B cell (primary cell): ENCODE measurements around the gene CDK12.

Experiments used
- EZH2 ChIP-seq: IDR thresholded peaks from 2 replicates; pipeline ENCODE4 v1.6.1; 2012; ENCODE audit warnings: borderline replicate concordance, low read depth, mild to moderate bottlenecking, moderate library complexity, low read length; ENCODE audit not compliant: insufficient read depth, poor library complexity, severe bottlenecking
- TF ChIP-seq, protein P1 (sequence below): fragments of 200-600 bp; IDR thresholded peaks from one replicate; pipeline ENCODE4 v1.8.0; 2022; ENCODE audit warnings: antibody characterized with exemption, mild to moderate bottlenecking

DNA sequence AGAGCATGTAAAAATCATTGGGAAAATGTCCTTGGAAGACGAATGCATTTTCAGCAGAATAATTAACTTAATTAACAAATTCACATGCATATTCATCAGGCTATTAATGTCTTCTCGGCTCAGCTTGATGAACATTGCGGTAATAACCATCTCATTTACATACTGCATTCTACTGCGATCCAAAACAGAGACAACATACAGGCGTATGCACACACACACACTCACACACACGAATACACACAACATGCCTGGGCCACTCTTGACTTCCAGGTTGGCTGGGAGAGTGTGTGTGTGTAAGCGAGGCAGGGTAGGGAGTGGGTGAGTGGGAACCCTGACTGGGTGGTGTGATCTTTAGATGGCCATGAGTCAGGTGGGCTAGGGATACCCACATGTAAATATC is 101.7 kb downstream of the CDK12 start:
- TF ChIP-seq, protein P1, sequence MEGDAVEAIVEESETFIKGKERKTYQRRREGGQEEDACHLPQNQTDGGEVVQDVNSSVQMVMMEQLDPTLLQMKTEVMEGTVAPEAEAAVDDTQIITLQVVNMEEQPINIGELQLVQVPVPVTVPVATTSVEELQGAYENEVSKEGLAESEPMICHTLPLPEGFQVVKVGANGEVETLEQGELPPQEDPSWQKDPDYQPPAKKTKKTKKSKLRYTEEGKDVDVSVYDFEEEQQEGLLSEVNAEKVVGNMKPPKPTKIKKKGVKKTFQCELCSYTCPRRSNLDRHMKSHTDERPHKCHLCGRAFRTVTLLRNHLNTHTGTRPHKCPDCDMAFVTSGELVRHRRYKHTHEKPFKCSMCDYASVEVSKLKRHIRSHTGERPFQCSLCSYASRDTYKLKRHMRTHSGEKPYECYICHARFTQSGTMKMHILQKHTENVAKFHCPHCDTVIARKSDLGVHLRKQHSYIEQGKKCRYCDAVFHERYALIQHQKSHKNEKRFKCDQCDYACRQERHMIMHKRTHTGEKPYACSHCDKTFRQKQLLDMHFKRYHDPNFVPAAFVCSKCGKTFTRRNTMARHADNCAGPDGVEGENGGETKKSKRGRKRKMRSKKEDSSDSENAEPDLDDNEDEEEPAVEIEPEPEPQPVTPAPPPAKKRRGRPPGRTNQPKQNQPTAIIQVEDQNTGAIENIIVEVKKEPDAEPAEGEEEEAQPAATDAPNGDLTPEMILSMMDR, result no peak
- TF ChIP-seq EZH2, result no peak
